ENCODE results near the gene ZNF618. TPM values are rescaled to one million over a fixed set of nuclear protein-coding genes. Genes with fewer than 3 reads are reported as not detected.

Gene ZNF618
- total and polyA plus RNA-seq, 2 experiments from 2014 or later: 10.2 to 14.0 TPM

GRCh38 chr9:113879318-113879717 is 3.2 kb downstream of the ZNF618 start:
- H3K4me2 ChIP-seq: peak overlapping the region; percentile 77
- H3K4me3 ChIP-seq: no peak overlapping the region
- DNase-seq (ENCODE audit: low spot score): no peak
- no peaks in the 10 kb centered on the region for H3K27me3 ChIP-seq
- TF ChIP-seq EZH2phosphoT487 (IDR thresholded peaks at IDR 0.05; ENCODE audit: low read depth, severe bottlenecking, unreplicated experiment): no peak
- no peak for TF ChIP-seq EZH2 (IDR thresholded peaks at IDR 0.05; ENCODE audit: borderline replicate concordance)
- no peak for TF ChIP-seq CTCF (IDR thresholded peaks at IDR 0.05; ENCODE audit: poor library complexity)
- peaks cover 75% of the 10 kb centered on the region for H3K79me2 ChIP-seq
- peaks cover 14% of the 10 kb centered on the region for H4K20me1 ChIP-seq (ENCODE audit: insufficient read depth, poor library complexity, severe bottlenecking)
- H3K9me2 ChIP-seq (replicated peaks; ENCODE audit: insufficient read depth): no peaks in the 10 kb centered on the region
- no peak overlapping the region for H3K27ac ChIP-seq
- WGBS (ENCODE audit: low lambda C conversion rate, missing lambda C conversion rate): 90% methylated on average over 4 of the region's 4 CpGs
- no peak overlapping the region for H2AFZ ChIP-seq
- no peaks in the 10 kb centered on the region for H3K9me3 ChIP-seq (ENCODE audit: low read depth)
- peaks cover 8% of the 10 kb centered on the region for H3K4me1 ChIP-seq (ENCODE audit: insufficient read depth)
- H3K36me3 ChIP-seq (replicated peaks; ENCODE audit: insufficient read depth, low read depth): no peaks in the 10 kb centered on the region

- TF ChIP-seq EZH2phosphoT487 (IDR thresholded peaks at IDR 0.05; ENCODE audit: low read depth, severe bottlenecking, unreplicated experiment): no peak
- no peak for TF ChIP-seq EZH2 (IDR thresholded peaks at IDR 0.05; ENCODE audit: borderline replicate concordance)
- no peak for TF ChIP-seq CTCF (IDR thresholded peaks at IDR 0.05; ENCODE audit: poor library complexity)
- 88% methylated on average over 4 of the region's 4 CpGs for WGBS (ENCODE audit: low lambda C conversion rate, missing lambda C conversion rate)
Observed at GRCh38 chr9:113879911-113880310, 3.8 kb downstream of the ZNF618 start.

GRCh38 chr9:113882181-113882580 is 6.1 kb downstream of the ZNF618 start:
- Histone ChIP-seq H3K9me2 (replicated peaks; ENCODE audit: insufficient read depth) (no peaks in the 10 kb centered on the region), H2AFZ (no peak overlapping the region), H3K27ac (no peak overlapping the region), H3K4me3 (no peak overlapping the region), H4K20me1 (ENCODE audit: insufficient read depth, poor library complexity, severe bottlenecking) (peaks cover 14% of the 10 kb centered on the region), H3K4me1 (ENCODE audit: insufficient read depth) (peaks cover 8% of the 10 kb centered on the region), H3K9me3 (ENCODE audit: low read depth) (no peaks in the 10 kb centered on the region), H3K27me3 (no peaks in the 10 kb centered on the region), H3K36me3 (replicated peaks; ENCODE audit: insufficient read depth, low read depth) (no peaks in the 10 kb centered on the region), H3K4me2 (no peak overlapping the region), H3K79me2 (peaks cover 96% of the 10 kb centered on the region)
- whole genome bisulfite sequencing (ENCODE audit: low lambda C conversion rate, missing lambda C conversion rate): 75% methylated on average over 7 of the region's 7 CpGs
- TF ChIP-seq EZH2 (IDR thresholded peaks at IDR 0.05; ENCODE audit: borderline replicate concordance): no peak
- no peak for TF ChIP-seq CTCF (IDR thresholded peaks at IDR 0.05; ENCODE audit: poor library complexity)
- TF ChIP-seq EZH2phosphoT487 (IDR thresholded peaks at IDR 0.05; ENCODE audit: low read depth, severe bottlenecking, unreplicated experiment): no peak
- DNase-seq (ENCODE audit: low spot score): no peak

More at GRCh38 chr9:113879911-113880310, 3.8 kb downstream of the ZNF618 start:
- H3K4me1 ChIP-seq (ENCODE audit: insufficient read depth): peaks cover 8% of the 10 kb centered on the region
- DNase-seq (ENCODE audit: low spot score): no peak
- H4K20me1 ChIP-seq (ENCODE audit: insufficient read depth, poor library complexity, severe bottlenecking): peaks cover 14% of the 10 kb centered on the region
- H3K9me3 ChIP-seq (ENCODE audit: low read depth): no peaks in the 10 kb centered on the region
- H3K4me2 ChIP-seq: peak overlapping the region; percentile 77
- peak overlapping the region; percentile 4 for H3K27ac ChIP-seq
- no peak overlapping the region for H3K4me3 ChIP-seq
- no peaks in the 10 kb centered on the region for H3K27me3 ChIP-seq
- H3K79me2 ChIP-seq: peaks cover 81% of the 10 kb centered on the region
- H3K36me3 ChIP-seq (replicated peaks; ENCODE audit: insufficient read depth, low read depth): no peaks in the 10 kb centered on the region
- no peak overlapping the region for H2AFZ ChIP-seq
- H3K9me2 ChIP-seq (replicated peaks; ENCODE audit: insufficient read depth): no peaks in the 10 kb centered on the region
